ENCODE data around the gene CDO1.
A peak's percentile ranks its signal among the peaks of the same experiment; 100 is the strongest.

CDO1 gene

DNA sequence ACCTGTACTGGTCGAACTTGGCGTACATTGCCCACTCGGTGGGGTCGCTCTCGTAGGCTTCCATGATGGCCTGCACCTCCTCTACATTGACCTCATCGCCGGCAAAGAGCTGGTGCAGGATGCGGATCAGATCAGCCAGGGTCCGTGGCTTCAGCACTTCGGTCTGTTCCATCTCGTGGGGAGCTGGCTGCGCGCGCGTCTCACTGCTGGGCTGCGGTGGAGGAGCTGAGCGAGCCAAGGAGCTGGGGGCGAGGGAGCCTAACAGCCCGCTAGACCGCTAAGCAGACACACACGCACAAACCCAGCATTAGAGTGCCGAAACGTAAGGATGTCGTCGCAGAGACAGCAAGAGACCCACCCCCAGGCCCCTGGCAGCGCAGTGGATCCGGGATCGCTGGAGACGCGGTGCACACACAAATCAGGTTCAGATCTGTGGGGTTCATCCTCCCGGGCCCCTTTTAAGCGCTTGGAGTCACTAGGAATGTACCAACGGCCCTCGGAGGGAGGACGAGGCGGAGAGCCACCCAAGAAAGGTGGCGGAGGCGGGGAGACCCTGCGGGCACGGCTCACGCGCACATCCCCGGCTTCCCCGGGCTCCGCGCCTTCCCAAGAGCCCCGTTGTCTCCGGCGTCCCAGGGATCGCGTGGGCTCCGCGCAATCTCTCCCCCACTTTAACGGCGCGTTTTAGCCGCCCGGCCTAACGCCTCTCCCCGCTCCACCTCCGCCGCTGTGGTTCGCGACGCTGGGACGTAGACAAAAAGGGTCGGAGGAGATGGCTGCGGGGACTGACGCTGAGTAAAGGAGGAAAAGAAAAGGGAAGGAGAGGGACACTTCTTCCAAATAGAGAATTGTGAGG is at the start of gene CDO1:
TSS of gene CDO1 (minus strand) at position 434 of the 856 bp plus-strand sequence. CDS start at position 172, 262 bp downstream.
- peak; percentile 54 for DNase-seq (ENCODE audit: low spot score)

DNA sequence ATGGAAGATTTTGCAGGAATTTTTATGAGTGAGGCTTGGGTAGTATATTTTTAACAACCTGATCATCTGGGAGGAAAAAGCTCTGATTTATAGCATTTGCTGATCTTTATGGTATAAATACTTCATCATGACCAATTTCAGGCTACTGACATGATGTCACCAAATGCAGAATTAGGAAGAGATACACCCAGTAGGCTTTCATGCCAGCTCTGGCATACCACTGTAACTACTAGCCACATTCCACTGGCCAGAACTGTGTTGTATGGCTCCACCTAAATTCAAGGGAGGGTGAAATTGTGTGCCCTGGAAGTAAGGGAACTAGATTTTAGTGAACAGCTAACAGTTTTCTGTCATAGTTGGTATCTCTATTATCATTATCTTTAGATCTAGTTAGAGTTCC is 42.9 kb upstream of the CDO1 start:
- no peak for DNase-seq (ENCODE audit: low spot score)

DNA sequence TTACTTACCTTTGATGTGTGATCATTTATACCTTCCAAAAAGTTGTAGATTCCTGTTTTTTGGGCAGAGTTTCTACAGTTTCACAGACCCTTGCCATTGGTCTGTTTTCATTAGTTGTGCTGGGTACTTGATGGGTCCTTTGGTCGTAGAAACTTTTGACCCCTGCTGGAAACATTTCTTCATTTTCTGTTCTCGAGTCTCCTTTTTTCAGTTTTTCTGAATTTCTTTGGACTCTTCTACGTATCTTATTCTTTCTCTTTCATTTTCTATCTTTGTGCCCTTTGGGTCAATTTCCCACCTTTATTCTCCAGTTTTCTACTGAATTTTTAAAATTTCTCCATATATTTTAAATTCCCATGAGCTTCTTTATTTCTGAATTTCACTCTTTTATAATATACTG is 41.9 kb upstream of the CDO1 start:
- no peak for DNase-seq (ENCODE audit: low spot score)

DNA sequence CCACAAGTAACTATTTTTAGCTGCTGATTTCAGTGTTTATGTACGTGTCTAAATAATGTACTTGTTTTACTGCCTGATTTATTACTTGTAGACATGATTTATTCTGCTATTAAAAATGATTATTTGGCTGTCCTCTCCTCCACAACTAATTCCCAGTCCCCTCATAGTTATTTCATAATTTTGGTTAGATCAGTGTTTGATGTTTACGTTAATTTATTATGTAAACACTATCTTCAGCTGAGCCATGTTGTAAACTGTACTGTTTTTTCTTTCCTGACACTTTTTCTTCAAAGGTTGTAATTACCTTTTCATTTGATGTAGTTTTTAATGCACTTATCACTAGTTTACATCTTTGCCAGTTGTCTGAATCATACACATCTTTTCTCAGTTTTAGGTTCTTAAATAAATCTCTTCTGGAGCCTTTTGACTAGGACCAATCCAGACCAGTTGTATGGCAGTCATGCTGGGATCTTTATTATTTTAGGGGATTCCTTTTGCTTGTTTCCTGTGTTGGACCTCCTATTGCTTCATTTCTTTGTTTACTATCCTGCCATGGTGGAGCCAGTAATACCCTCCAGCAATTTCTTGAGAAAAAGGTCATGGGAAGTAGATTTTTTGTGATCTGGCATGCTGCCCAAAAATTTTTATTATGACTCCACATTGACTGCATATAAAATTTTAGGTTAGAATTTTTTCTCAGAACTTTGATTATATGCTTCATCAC is 41.3 kb upstream of the CDO1 start:
- no peak for DNase-seq (ENCODE audit: low spot score)

DNA sequence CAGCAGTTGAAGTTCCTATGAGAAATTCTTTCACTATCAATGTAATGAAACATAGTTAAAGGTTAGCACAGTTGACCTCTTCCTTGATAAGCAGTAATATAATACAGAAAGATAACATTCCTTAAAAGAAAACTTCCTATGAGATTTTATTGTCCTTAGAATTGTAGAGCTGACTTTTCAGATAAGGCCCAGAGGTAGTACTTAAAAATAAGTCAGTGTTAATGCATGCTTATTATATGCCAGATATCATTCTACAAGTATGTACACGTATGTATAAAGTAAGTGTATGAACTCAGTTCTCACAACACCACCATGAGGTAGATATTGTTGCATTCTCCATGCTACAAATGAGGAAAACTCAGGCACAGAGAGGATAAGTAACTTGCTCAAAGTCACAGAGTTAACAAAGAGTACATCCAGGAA is 40.6 kb upstream of the CDO1 start:
- DNase-seq (ENCODE audit: low spot score), result no peak

DNA sequence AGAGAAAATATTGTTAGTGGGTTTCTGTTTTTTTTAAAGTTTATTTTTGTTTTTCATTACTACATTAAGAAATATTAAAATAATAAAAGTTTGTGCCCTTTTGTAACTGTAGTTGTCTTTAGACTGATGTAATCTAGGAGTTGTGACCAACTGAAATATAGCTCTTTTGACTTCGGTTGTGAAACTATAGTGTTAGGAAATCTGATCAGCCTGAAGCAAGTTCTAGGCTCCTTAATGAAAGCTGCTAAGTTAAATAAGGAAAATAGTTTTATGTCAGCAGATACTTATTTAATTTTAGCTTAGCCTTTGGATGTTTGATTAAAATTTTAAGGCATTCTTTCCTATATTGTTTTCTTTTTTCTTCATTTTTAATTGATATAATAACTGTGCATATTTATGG is 39.5 kb upstream of the CDO1 start:
- no peak for DNase-seq (ENCODE audit: low spot score)

DNA sequence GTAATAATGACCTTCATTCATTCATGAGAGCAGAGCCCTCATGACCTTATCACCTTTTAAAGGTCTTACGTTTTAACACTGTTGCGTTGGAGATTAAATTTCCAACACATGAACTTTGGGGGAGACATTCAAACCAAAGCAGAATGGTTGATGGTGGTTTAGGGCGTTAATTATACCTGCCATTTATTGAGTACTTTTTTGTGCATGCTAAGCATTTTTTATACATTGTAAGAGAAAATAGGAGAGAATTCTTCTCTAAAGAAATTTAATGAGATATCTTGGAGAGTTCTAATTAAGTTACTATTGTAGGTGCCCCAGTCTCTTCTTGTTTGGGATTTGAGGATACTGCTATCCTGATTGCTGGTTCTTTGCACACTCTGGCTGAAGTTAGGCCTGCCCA is 37.7 kb upstream of the CDO1 start:
- no peak for DNase-seq (ENCODE audit: low spot score)

DNA sequence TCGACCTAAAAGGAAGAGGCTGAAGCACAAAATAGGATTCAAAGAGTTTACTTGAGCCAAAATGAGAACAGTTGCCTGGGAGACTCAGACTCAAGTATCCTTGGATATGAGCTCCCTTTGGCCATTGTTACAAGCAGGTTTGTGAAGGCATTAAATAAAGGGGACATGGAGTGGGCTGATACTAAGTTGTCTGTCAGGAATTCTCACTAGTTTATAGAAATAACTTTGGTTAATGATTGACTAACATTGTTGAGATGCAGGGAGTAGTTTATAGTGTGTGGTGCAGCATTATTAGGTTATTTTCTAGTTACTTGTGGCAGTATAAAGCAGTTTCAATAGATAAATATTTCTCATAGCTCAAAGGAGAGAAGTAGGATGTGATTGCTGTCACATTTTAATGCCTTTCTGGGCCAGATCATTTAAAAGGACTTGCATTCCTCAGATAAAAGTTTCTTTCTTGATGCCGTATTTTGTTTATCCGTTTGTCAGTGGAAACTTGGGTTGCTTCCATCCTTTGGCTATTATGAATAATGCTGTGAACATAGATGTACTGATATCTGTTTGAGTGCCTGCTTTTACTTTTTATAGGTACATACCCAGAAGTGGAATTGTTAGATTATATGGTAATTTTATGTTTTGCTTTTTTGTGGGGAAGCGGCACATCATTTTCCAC is 34.4 kb upstream of the CDO1 start:
- DNase-seq (ENCODE audit: low spot score), result no peak

DNA sequence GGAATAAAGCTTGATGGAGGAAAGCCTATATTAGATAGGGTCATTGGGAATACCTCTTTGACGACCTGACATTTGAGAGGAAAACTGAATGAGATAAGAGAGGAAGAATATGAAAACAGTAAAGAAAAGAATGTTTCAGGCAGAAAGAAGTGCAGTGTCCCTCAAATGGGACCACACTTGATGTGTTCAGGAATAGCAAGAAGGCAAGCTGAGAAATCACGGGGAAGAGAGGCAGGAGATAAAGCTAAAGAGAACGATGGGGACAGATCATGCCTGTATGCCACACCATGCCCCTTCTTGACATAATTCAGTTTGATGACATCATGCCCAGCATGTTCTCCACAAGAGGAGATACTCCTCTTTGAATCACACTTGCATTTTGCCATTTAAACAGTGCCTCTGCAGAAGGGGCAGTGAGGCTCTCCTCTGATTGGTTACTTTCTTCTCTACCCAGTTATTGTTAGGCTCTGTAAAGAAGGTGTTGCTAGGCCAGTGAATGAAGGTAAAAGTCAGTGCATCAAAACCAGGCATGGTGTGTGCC is 32.9 kb upstream of the CDO1 start:
- no peak for DNase-seq (ENCODE audit: low spot score)

DNA sequence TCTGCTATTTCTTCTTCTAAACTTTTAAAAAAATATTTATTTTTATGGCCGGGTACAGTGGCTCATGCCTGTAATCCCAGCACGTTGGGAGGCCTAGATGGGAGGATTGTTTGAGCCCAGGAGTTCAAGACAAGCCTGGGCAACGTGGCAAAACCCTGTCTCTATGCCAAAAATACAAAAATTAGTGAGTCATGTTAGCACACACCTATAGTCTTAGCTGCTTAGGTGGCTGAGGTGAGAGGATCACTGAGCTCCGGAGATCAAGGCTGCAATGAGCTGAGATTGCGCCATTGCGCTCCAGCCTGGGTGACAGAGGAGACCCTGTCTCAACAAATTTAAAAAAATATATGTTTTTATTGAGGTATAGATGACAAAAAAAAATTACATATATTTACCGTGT is 30.8 kb upstream of the CDO1 start:
- no peak for DNase-seq (ENCODE audit: low spot score)

DNA sequence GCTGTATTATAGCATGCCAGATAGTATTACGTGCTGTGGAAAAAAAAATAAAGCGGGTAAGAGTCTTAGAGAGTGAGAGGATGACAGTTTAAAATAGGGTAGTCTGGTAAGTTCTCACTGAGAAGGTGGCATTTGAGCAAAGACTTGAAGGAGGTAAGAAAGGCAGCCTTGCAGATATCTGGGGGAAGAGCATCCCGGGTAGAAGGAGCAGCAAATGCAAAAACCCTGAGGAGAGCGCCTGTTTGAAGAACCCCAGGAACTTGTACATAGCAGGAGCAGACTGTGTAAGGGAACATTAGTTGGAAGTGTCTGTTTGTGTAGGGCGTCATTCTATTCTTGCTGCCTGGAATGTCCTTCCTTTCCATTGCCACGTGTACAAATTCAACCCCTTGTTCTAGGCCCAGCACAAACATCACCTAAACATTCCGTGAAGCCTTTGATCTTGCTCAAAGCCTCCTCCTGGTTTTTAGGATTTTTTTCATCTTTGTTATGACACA is 27.9 kb upstream of the CDO1 start:
- no peak for DNase-seq (ENCODE audit: low spot score)

DNA sequence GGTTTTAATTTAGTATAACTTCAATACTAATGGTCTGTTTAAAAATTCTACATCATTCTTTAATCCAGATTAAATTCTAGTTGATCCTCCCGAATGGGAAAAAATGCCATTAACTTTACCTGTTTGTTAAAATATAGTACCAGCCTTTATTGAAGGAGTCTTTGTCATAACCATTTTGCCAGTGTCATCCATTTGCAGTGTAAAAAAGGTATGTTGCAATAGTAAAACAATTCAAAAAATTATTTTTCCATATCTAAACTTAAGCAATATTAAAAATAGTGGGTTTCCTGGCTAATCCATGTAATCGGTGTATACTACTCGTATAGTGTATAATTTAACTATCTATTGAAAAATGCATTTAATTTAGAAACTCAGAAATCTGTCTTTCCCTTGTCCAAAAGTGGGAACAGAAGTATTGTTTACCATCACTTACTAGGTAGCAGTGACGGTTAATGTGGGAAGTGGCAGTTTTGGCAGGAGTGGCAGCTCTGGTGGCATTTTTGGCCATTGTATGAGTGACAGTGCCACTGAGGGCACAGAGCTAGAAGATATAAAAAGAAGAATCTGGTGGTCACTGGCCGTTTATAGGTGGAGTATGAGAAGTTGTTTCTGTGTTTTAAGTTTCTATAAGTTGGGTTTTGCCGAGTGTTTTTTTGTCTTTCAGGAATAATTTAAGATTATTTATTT is 27.1 kb upstream of the CDO1 start:
- DNase-seq (ENCODE audit: low spot score), result no peak

DNA sequence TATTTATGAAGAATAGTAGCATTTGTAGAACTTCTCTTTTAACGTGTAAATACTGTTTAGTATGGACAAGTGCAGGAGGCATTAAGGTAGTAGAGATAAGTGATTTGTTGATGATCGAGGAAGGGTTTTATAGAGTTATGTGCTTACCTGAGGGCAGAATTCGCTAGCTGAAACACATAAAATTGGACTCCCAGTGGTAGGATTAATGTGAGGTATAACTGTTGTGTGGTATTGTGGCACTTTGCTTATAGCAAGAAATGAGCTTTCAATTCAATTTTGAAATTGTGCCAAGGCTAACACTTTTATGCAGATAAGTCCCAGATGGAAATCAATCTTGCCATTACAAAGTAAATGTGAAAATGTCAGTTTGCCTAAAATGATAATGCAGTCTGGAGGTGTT is 26.5 kb upstream of the CDO1 start:
- DNase-seq (ENCODE audit: low spot score), result no peak

DNA sequence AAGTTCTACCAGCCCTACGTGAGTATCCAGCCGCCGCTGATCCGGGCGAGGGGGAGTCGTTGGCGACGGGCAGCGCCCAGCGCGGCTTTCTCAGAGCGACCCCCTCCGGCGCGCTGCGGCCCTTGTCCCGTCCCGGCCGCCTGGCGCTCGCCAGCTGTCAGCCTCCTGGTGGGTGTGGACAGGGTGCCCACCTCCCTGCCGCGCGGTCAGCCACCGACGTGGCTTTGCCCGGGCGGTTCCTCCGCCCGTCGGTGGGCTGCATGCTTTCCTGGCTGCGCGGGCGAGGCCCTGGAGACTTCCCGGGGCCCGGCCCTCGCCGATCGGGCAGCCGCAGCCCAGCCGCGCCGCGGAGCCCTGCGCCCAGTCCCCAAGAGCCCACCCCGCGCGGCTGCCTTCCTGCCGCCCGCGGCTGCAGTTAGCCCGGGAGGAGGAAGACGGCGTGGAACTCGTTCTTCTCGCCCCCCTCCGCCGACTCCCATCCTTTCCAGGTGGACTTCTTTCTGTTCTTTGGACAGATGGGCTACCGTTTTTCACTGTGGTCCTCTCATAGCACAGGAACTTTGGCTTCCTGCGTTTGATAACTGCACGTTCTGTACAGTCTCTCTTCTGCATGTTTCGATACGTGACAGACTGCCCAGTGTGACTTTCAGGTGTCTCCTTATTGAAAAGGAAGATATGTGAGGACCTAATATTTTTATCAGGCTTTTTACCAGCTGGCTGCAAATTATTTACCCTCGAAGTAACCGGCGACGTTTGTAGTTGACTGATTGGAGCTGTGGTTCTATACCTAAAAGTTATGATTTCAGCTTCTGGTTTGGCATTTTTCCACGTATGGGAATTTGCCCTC is 25.9 kb upstream of the CDO1 start:
- DNase-seq (ENCODE audit: low spot score), result peak; percentile 36

DNA sequence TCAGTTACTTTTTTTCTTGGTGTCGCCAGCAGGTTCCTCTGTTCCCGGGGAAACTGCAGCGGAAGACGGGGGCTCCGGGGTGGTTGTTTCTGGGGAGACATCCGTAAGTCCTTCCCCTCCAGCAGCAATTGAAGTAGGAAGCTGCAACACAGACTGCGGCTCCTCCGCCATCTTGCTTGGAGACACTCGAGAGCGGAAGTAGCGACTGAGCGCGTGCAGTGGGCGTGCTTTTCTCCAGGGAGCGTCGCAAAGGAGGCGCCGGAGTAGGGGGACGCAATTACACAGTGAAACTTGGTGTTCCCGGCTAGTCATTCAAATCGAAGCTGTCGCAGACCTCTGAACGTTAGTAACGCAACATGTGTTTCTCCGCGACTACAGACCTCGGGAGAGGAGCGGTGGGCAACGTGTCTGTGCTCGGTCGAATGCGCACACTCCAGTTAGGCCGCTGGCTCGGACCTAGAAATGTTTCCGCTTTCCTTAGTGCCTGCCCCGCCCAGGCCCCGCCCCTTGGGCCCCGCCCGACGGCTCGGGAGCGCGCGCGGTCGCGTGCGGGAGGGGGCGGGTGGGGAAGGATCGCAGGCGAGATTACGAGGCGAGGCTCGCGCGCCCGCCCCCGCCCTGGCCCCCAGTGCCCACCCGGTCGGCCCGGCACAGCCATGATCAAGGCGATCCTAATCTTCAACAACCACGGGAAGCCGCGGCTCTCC is 25.1 kb upstream of the CDO1 start, which contains the start of the genes AP3S1 and ATG12:
TSS of gene AP3S1 (plus strand) at position 554 of the 707 bp plus-strand sequence. CDS start at position 657, 103 bp downstream.
TSS of gene ATG12 (minus strand) at position 184 of the 707 bp plus-strand sequence. CDS start at position 171, 13 bp downstream.
- peak; percentile 90 for DNase-seq (ENCODE audit: low spot score)

DNA sequence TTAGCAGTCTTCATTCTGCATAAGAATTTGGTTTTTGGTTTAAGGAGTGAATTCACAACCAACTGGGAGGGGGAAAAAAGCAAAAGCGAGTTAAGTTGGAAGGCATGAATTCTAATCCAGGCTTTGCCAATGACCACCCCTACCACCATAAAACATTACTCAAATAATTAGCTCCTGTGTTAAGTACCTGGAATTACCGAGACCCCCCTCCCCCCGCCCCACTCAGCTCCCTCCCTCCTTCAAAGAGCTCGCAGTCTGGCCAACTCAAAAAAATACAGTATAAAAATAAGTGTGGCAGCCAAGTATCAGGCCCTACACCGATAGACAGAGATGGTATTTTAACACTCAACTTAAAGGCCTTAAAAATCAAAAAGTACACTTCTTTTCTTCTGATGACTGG is 24.4 kb upstream of the CDO1 start:
- no peak for DNase-seq (ENCODE audit: low spot score)

DNA sequence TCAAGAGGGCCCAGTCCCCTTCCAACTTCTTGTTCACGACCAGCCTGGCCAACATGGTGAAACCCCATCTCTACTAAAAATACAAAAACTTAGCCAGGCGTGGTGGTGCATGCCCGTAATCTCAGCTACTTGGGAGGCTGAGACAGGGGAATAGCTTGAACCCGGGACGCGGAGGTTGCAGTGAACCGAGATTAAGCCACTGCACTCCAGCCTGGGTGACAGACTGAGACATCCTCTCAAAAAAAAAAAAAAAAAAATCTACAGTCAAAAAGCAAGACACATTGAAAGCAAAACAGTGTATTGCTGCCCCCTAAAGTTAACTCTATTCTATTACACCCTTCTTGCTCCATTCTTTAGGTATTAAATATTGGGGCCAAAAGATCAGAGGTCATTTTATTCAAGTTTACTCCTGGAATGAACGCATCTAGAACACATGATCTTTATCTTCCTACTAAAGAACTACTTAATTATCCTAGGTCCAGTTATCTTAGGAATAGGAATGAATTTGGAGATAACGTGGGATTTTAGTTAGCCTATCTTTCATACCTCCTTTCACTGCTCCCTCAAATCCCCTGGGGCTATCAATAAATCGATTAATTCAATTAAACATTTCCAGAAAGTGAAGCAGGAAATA is 22.5 kb upstream of the CDO1 start:
- DNase-seq (ENCODE audit: low spot score), result peak; percentile 66

DNA sequence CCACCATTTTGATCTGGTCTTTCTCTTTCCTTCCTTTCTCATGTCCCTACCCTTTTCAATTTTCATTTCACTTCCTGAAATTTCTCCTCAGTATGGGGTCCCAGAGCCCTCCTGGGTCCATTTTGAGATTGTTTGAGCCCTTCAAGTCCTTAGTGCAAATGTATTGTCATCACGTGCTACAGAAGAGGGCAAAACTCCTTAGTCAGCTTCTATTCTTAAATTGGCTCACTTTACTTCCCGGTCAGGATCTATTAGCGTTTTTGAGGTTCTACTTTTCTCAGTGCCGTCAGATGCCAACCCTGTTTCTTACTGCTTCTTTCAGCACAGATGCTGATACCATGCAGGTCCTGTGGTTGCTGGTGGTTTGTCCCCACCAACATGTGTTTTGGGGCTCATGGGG is 19.0 kb upstream of the CDO1 start:
- no peak for DNase-seq (ENCODE audit: low spot score)

DNA sequence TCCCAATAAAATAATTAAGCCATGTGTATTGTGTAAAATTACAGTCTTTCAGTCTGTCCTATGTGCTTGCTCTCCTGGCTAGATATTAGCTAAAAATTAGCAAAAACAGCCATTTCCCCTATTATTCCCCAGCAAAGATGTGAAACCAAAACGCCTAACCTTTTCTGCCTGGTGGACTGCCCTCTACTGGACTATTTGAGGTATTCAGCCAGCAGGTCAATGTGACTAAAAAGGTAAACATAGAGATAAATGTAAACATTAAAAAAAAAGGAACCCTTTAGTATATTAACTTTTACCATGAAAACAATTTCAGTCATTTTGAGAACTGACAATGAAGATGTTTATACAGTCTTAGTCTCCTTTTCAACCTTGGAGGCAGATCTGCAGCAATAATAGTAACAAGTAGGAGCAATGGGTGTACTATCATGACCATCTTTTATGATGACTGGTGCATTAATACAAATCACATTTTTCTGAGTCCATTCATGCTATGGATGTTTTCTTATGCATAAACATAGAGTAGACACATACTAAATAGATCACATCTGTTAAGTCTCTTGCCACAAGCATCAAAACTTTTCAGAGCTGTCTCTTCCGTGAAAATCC is 14.8 kb upstream of the CDO1 start:
- peak; percentile 60 for DNase-seq (ENCODE audit: low spot score)
